Measurements from ENCODE around the gene KLF12.

Gene KLF12

GRCh38 chr13:74102691-74103090 lies 31.5 kb downstream of the KLF12 start:
- DNase-seq = no peak

DNA sequence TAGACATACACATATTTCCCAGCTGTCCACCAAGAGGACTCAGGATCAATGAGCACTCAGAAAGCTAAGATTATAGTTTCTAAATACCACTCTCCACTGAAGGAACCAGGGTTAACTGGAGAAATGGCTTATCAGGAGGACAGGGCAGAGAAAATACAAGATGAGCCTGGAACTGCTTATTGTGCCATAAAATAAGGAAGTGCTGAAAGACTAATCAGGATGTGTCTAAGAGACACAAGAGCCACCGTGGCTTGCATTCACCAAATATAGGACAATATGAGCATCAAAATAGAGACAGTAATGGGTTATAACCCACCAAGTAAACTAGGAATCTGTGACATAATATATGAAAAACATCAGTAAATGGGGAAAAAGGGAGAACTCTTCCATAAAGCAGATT lies 32.8 kb downstream of the KLF12 start:
- DNase-seq = no peak

DNA sequence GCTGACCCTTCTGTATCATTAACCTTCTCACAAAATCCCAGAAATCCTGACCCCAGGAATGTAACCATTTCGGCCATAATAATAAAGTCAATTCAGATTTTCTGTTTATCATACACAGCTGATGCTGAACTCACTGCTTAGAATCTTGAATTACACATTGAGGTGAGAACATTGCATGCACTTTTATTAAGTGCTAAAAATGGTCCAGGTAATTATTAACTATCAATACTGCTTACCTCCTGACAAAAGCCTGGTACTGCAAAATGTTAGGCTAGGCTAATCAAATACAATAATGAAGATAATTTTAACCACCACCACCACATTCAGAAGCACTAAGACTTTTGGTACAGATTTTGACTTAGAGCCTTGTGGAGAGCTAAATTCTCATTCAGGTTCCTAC lies 36.1 kb downstream of the KLF12 start:
- no peak for DNase-seq

GRCh38 chr13:74097116-74097515 lies 37.1 kb downstream of the KLF12 start:
- no peak for DNase-seq

GRCh38 chr13:74093691-74094090 lies 40.5 kb downstream of the KLF12 start:
- no peak for DNase-seq

DNA sequence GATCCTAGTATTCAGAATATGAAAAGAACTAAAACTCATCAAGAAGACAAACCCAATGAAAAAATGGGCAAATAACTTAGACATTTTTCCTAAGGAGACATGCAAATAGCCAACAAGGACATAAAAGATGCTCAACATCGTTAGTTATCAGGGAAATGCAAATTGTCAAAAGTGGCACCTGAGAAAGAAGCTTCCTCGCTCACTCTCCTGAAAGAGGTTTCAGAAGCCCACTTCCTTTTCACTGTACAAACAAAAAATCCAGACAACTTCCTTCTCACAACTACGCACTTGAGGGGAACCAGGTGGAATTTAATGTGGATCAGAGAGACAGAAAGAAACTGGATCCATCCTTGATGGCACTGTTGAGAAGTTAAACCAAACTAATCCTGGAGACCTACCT lies 41.5 kb downstream of the KLF12 start:
- no peak for DNase-seq

DNA sequence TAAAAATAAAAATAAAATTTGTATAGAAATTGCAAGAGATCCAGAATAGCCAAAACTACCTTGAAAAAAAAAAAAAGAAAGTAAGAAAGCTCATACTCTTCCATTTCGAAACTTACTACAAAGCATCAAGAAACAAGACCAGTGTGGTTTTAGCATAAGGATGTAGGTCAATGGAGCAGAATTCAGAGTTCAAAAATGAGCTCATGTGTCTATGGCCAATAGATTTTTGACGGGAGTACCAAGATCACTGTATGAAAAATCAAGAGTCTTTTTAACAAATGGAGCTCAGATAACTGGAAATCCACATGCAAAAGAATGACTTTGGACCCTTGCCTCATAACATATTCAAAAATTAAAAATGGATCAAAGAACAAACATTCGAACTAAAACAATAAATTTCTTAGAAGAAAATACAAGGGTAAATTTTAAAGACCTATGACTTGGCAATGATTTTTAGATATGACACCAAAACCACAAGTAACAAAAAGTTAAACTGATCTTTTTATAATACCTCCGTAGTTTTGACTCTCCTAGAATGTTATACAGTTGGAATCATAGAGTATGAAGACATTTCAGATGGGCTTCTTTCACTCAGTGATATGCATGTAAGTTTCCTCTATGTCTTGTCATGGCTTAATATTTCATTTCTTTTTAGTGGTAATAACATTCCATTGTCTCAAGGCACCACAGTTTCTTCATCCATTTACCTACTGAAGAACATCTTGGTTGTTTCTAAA lies 43.2 kb downstream of the KLF12 start:
- DNase-seq = no peak

GRCh38 chr13:74090397-74090796 lies 43.8 kb downstream of the KLF12 start:
- DNase-seq = no peak

DNA sequence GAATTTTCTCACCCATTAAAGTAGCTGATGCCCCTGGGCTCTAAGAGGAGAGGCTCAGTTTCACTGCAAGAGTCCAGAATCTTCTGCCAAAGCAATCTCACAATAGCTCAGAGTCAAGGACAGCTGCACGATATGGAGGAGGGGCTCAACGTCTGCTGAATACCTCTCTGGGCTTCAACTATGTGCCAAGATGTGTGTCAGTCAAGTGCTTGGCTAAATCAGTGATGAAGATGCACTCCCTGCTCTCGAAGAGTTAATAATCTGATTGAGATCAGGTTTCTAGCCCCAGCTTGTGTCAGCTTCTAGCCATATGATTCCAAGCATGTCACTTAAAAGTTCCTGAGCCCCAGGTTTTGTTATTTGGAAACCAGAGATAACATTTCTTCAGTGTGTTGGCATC lies 46.8 kb downstream of the KLF12 start:
- no peak for DNase-seq
